Lower lobe of right lung (tissue), 2 donors: ENCODE results near the gene AMY2A. TPM values are rescaled to one million over a fixed set of nuclear protein-coding genes. Genes with fewer than 3 reads are reported as not detected.
"Not testable (repeated sequence)": the region's sequence is repeated elsewhere in the genome, so short reads cannot be mapped to it uniquely, and the experiment has no call there.

Source experiments
- ATAC-seq, 2 donors: fragments of 200-7000 bp; cut with Tn5 transposase; one replicate each; pipeline ENCODE4 v1.9.1; 2020 to 2022; ENCODE audit warnings: mild to moderate bottlenecking in 2 of 2, moderate library complexity in 2 of 2
- DNase-seq: peaks from one replicate; pipeline ENCODE4 v3.0.0-alpha.2; 2020
- H3K27ac ChIP-seq: fragments of 200-600 bp; one replicate; pipeline ENCODE4 v1.8.0; 2022
- H3K27me3 ChIP-seq: fragments of 200-600 bp; one replicate; pipeline ENCODE4 v1.8.0; 2022; ENCODE audit warnings: low read depth
- H3K36me3 ChIP-seq: fragments of 200-600 bp; one replicate; pipeline ENCODE4 v1.8.0; 2022; ENCODE audit warnings: mild to moderate bottlenecking
- H3K4me1 ChIP-seq: fragments of 200-600 bp; one replicate; pipeline ENCODE4 v1.8.0; 2022
- H3K4me3 ChIP-seq: fragments of 200-600 bp; one replicate; pipeline ENCODE4 v1.8.0; 2022; ENCODE audit warnings: mild to moderate bottlenecking
- H3K9me3 ChIP-seq: fragments of 200-600 bp; one replicate; pipeline ENCODE4 v1.8.0; 2022
- intact Hi-C: fragments of 100-400 bp; cut with DNase I; formaldehyde crosslinking; loops from one replicate; pipeline ENCODE4 v1.11.0; 2022
- total RNA-seq: library from RNA; stranded (reverse); fragmentation: NEBNext Ultra II Directional; extraction: Animal tissue kit (Norgen Biotek cat#: 25700); gene quantifications from one replicate; pipeline ENCODE4 v1.2.1, GENCODE V29; 2021
- TF ChIP-seq, protein P1 (sequence below): fragments of 200-600 bp; IDR thresholded peaks from one replicate; pipeline ENCODE4 v1.8.0; 2022; ENCODE audit warnings: antibody characterized with exemption, mild to moderate bottlenecking
- donor health status: DM: no; HTN: yes; CAD: no; lungs with severe emphysema.

The AMY2A gene
- total RNA-seq, 1 donor from 2014 or later, result not detected

DNA sequence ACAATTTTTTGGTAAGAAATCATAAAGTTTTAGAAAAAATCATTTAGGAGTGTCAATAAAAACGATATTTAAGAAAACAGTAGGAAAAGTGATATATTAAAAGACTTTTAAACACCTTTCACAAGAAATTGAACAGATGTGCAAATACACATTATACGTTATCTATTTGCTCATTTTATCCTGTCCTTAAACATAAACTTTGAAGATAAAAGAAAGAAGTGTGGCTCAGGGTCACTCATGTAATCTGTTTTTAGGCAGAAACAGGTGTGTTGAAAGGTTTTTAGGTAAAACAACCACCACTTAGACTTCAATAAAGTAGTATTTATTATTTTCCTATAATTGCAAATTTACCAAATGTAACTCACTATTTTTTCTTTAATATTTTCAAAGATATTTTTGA is 32.7 kb upstream of the AMY2A start:
- TF ChIP-seq, protein P1, sequence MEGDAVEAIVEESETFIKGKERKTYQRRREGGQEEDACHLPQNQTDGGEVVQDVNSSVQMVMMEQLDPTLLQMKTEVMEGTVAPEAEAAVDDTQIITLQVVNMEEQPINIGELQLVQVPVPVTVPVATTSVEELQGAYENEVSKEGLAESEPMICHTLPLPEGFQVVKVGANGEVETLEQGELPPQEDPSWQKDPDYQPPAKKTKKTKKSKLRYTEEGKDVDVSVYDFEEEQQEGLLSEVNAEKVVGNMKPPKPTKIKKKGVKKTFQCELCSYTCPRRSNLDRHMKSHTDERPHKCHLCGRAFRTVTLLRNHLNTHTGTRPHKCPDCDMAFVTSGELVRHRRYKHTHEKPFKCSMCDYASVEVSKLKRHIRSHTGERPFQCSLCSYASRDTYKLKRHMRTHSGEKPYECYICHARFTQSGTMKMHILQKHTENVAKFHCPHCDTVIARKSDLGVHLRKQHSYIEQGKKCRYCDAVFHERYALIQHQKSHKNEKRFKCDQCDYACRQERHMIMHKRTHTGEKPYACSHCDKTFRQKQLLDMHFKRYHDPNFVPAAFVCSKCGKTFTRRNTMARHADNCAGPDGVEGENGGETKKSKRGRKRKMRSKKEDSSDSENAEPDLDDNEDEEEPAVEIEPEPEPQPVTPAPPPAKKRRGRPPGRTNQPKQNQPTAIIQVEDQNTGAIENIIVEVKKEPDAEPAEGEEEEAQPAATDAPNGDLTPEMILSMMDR, result no peak
- intact Hi-C loops, result no loop called here
- no peak overlapping the region for H3K27ac ChIP-seq
- no peaks in the 10 kb centered on the region for H3K4me1 ChIP-seq
- ATAC-seq (no peak), DNase-seq (no peak)
- no peaks in the 10 kb centered on the region for H3K36me3 ChIP-seq
- no peaks in the 10 kb centered on the region for H3K9me3 ChIP-seq
- no peak overlapping the region for H3K4me3 ChIP-seq
- no peaks in the 10 kb centered on the region for H3K27me3 ChIP-seq

DNA sequence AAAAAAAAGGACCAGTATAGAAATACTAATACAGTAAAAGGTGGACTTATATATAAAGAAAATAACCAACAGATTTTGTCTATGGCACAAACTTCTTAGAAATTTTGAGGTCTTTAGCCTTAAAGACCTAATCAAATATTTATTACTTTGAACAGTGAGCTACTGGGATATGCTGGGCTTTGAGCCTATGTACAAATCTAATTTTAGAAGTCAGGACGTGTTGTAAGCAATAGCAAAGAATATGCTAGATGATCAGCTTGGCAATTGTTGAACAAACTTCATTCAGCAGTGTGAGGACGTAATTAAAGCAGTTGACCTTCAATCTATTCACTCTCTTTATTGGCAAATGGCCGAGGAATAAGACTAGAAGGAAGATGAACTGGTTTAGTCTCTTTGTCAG is 14.5 kb upstream of the AMY2A start:
- H3K27ac ChIP-seq, ATAC-seq, H3K36me3 ChIP-seq, H3K9me3 ChIP-seq, H3K4me1 ChIP-seq, intact Hi-C loops, DNase-seq, H3K4me3 ChIP-seq, H3K27me3 ChIP-seq: not testable (repeated sequence)

DNA sequence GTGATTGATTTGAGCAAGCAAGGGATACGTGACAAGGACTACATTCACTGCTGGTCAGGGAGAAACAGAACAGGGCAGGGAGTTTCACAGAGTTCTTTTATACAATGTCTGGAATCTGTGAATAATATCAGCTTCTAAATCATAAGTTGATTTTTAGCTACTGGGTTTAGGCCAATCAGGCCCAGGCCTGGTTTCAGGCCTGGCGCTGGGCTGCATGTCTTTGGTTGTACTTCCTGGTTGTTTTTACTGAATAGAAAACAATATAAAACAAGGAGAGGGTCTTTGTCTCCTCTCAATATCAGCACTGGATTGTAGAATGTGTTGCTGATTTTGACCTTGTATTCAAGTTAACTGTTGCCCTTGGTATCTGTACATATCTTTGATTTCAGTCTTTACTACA is 865 bp upstream of the AMY2A start:
- ATAC-seq, result no peak
- intact Hi-C loops, result no loop called here
- Histone ChIP-seq H3K4me1 (no peaks in the 10 kb centered on the region), H3K4me3 (no peak overlapping the region), H3K36me3 (no peaks in the 10 kb centered on the region), H3K27ac (no peak overlapping the region), H3K9me3 (no peaks in the 10 kb centered on the region), H3K27me3 (no peaks in the 10 kb centered on the region)
- peak; percentile 9 for DNase-seq
- TF ChIP-seq, protein P1, result no peak

DNA sequence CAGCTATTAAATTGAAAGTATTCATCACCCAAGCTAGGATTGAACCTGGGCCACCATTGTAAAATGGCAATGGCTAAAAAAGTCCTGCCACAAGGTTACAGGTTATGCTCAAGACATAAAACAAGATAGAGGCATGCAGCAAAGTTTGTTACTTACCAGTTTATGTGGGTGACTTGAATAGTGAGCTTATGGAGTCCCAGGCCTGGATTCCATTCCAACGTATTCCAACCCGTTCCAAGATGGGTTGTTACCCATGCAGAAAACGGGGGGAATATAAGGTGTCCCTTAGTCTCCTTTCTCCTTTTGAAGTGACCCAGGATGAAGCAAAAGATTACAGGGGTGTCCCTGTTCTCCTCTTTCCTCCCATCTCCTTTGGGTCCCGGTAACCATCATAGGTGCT is 10.2 kb downstream of the AMY2A start:
- H3K36me3 ChIP-seq, DNase-seq, intact Hi-C loops, H3K4me3 ChIP-seq, H3K4me1 ChIP-seq, H3K27me3 ChIP-seq, H3K27ac ChIP-seq, H3K9me3 ChIP-seq: not testable (repeated sequence)
- peak in 1 of 2 donors; percentile 41 for ATAC-seq

DNA sequence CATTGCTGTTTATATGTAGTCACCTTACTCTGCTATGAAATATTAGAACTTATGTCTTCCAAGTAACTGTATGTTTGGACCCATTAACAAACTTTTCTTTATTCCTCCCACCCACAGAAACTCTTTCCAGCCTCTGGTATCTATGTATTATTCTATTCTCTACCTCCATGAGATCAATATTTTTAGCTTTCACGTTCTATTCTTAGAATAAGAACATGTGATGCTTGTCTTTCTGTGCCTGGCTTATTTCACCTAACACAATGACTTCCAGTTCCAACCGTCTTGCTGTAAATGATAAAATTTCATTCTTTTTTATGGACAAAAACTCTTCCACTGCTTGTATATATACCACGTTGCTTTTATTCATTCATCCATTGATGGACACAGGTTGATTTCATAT is 24.0 kb downstream of the AMY2A start:
- H3K27ac ChIP-seq, ATAC-seq, H3K9me3 ChIP-seq, intact Hi-C loops, H3K4me3 ChIP-seq, H3K36me3 ChIP-seq, DNase-seq, H3K27me3 ChIP-seq, H3K4me1 ChIP-seq: not testable (repeated sequence)

DNA sequence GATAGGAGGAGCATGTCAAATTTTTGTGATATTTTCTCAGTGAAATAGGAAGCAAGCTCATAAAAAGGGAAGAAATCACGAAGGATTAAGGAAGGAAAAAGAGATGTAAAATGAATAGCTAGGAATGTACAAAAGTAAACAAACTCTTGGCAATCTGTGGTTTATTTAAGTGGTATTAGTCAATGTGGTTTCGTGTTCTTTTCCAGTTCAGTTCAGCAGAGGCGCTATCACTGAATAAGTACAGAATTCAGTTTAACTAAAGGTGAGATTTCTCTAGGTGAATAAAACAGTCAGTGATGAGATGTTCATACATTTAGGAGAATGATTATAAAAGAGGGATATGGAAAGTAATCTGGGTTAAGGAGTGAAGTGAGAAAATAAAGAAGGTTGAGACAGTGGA is 26.7 kb downstream of the AMY2A start:
- H3K27me3 ChIP-seq, H3K36me3 ChIP-seq, H3K4me3 ChIP-seq, H3K27ac ChIP-seq, DNase-seq, intact Hi-C loops, H3K4me1 ChIP-seq, H3K9me3 ChIP-seq: not testable (repeated sequence)
- peak; percentile 45 to 80 for ATAC-seq

DNA sequence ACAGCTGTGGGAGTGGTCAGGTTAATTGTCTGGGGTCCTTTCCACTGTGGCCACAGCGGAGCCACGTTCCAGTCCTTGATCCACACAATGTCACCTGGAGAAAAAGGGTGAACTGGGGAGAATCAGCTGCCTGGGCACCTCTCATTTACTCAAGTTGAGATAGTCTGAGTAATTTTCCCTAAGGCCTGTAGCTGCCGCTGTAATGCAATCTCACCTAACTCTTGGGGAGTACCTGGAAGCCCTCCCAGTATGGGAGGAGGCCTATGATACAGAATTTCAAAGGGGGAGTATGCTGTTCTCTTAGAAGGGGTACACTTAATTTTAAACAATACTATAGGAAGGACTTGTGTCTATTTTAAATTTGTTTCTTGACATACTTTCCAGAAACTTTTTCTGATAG is 33.1 kb downstream of the AMY2A start:
- intact Hi-C loops, H3K36me3 ChIP-seq, H3K4me3 ChIP-seq, H3K27me3 ChIP-seq, DNase-seq, H3K9me3 ChIP-seq, H3K27ac ChIP-seq, H3K4me1 ChIP-seq: not testable (repeated sequence)
- ATAC-seq, result peak; percentile 27 to 60

DNA sequence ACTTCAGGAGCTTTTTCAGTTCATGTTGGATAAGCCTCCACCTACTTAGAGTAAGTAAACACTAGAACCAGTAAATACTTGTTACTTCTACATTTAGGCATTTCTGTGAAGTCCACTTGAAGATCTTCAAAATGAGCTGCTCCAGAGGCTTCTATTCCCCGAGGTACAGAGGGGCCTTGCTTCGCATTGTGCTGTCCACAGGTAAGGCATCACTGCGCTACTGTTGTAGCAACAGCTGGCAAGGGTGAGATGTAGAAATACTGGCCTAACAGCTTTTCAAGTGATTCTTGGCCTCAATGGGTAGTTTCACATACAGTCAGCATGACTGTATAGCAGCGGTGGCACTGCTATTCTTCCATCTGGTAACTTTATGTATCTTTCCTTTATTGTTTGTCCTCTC is 33.7 kb downstream of the AMY2A start:
- intact Hi-C loops, H3K36me3 ChIP-seq, DNase-seq, H3K9me3 ChIP-seq, H3K27ac ChIP-seq, H3K4me3 ChIP-seq, H3K27me3 ChIP-seq, H3K4me1 ChIP-seq: not testable (repeated sequence)
- ATAC-seq, result peak; percentile 96

DNA sequence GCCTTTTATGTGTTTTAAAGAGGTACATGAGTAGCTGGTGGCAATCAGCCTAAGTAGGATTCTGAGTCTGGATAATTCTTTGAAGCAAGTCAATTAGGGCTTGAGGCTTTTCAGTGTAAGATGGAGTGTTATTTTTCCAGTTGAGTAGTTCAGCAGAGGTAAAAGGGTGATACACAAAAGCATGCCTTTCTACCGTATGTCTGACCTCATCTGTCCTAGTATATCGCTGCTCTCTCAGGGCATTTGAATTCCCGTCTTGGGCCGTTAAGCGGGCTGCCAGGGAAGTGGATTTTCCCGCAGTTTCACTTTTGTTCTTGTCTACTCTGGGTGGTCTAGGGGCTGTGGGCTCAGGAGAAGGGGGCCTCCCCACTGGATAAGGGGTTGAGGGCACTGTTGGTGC is 36.9 kb downstream of the AMY2A start:
- H3K4me3 ChIP-seq, H3K27ac ChIP-seq, ATAC-seq, H3K36me3 ChIP-seq, H3K4me1 ChIP-seq, H3K9me3 ChIP-seq, intact Hi-C loops, DNase-seq, H3K27me3 ChIP-seq: not testable (repeated sequence)

DNA sequence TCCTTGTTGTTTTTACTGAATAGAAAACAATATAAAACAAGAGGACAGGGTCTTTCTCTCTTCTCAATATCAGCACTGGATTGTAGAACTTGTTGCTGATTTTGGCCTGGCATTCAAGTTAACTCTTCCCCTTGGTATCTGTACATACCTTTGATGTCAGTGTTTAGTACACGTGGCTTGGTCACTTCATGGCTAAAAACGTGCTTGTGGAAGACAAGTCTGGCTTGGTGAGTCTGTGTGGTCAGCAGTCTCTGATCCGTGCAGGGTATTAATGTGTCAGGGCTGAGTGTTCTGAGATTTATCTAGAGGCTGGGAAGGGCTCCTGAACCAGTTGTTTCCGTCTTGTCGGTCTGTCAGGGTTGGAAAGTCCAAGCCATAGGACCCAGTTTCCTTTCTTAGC is 38.2 kb downstream of the AMY2A start, which contains the start of gene AMY1A:
Gene AMY1A (plus strand): TSS at position 301 of the 400 bp plus-strand sequence. CDS start 571 bp downstream, outside the sequence.
- H3K27me3 ChIP-seq, H3K4me1 ChIP-seq, H3K36me3 ChIP-seq, DNase-seq, intact Hi-C loops, H3K9me3 ChIP-seq, H3K27ac ChIP-seq, ATAC-seq, H3K4me3 ChIP-seq: not testable (repeated sequence)
